ENCODE data around the gene C1orf53.
A peak's percentile ranks its signal among the peaks of the same experiment; 100 is the strongest.

Gene C1orf53

GRCh38 chr1:197955486-197956394, 53.3 kb downstream of the C1orf53 start:
- TF ChIP-seq, protein P1, sequence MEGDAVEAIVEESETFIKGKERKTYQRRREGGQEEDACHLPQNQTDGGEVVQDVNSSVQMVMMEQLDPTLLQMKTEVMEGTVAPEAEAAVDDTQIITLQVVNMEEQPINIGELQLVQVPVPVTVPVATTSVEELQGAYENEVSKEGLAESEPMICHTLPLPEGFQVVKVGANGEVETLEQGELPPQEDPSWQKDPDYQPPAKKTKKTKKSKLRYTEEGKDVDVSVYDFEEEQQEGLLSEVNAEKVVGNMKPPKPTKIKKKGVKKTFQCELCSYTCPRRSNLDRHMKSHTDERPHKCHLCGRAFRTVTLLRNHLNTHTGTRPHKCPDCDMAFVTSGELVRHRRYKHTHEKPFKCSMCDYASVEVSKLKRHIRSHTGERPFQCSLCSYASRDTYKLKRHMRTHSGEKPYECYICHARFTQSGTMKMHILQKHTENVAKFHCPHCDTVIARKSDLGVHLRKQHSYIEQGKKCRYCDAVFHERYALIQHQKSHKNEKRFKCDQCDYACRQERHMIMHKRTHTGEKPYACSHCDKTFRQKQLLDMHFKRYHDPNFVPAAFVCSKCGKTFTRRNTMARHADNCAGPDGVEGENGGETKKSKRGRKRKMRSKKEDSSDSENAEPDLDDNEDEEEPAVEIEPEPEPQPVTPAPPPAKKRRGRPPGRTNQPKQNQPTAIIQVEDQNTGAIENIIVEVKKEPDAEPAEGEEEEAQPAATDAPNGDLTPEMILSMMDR (IDR thresholded peaks at IDR 0.05; ENCODE audit: control insufficient read depth, insufficient read depth, low read depth, low read length, missing control alignments), result no peak
- no peak overlapping the region for H3K4me3 ChIP-seq (ENCODE audit: control insufficient read depth, low read depth, low read length)
- peak; percentile 46 for DNase-seq (ENCODE audit: low read depth)

Data from AG09309 (cell line).